Measurements from ENCODE around the gene SSH2. TPM values are rescaled to one million over a fixed set of nuclear protein-coding genes. Genes with fewer than 3 reads are reported as not detected.
"Not testable (repeated sequence)": the region's sequence is repeated elsewhere in the genome, so short reads cannot be mapped to it uniquely, and the experiment has no call there.

Gene SSH2
- total RNA-seq, 6 experiments from 2014 or later = 22.2 to 27.0 (median 23.2) TPM

GRCh38 chr17:29881256-29881655 is 48.8 kb downstream of the SSH2 start:
- H3K27me3 Mint-ChIP-seq (ENCODE audit: insufficient read depth) = no peaks in the 10 kb centered on the region
- no peaks in the 10 kb centered on the region for H3K9me3 Mint-ChIP-seq
- no peak for DNase-seq
- TF ChIP-seq CTCF (IDR thresholded peaks at IDR 0.05) = no peak
- peaks cover 38% of the 10 kb centered on the region for H3K4me1 Mint-ChIP-seq (ENCODE audit: low read depth)
- H3K27ac Mint-ChIP-seq = no peak overlapping the region
- peaks cover 16% of the 10 kb centered on the region; the same call in 1 of the 2 replicates for H3K36me3 Mint-ChIP-seq (ENCODE audit: low read depth)
- H3K4me3 Mint-ChIP-seq = no peak overlapping the region

GRCh38 chr17:29880031-29880430 is 50.0 kb downstream of the SSH2 start:
- H3K9me3 Mint-ChIP-seq = no peaks in the 10 kb centered on the region
- H3K36me3 Mint-ChIP-seq (ENCODE audit: low read depth) = peaks cover 12% of the 10 kb centered on the region; the same call in 1 of the 2 replicates
- DNase-seq = no peak
- TF ChIP-seq CTCF (IDR thresholded peaks at IDR 0.05) = no peak
- no peak overlapping the region for H3K4me3 Mint-ChIP-seq
- H3K27me3 Mint-ChIP-seq (ENCODE audit: insufficient read depth) = no peaks in the 10 kb centered on the region
- H3K4me1 Mint-ChIP-seq (ENCODE audit: low read depth) = peaks cover 34% of the 10 kb centered on the region
- no peak overlapping the region for H3K27ac Mint-ChIP-seq

- Mint-ChIP-seq H3K27me3 (ENCODE audit: insufficient read depth) (no peaks in the 10 kb centered on the region; the same call in 1 of the 2 replicates), H3K9me3 (no peaks in the 10 kb centered on the region), H3K36me3 (ENCODE audit: low read depth) (peaks cover 12% of the 10 kb centered on the region; the same call in 1 of the 2 replicates), H3K27ac (no peak overlapping the region), H3K4me3 (no peak overlapping the region), H3K4me1 (ENCODE audit: low read depth) (peaks cover 19% of the 10 kb centered on the region)
- no peak for TF ChIP-seq CTCF (IDR thresholded peaks at IDR 0.05)
- no peak for DNase-seq
Measured at GRCh38 chr17:29874931-29875596, 55.0 kb downstream of the SSH2 start.

- H3K27me3 Mint-ChIP-seq (ENCODE audit: insufficient read depth); H3K27ac Mint-ChIP-seq; DNase-seq; H3K9me3 Mint-ChIP-seq; H3K4me3 Mint-ChIP-seq: not testable (repeated sequence)
- H3K4me1 Mint-ChIP-seq (ENCODE audit: low read depth) = peaks cover 19% of the 10 kb centered on the region
- H3K36me3 Mint-ChIP-seq (ENCODE audit: low read depth) = peaks cover 12% of the 10 kb centered on the region; the same call in 1 of the 2 replicates
Measured at GRCh38 chr17:29874358-29874757, 55.7 kb downstream of the SSH2 start.

GRCh38 chr17:29873476-29873875 is 56.6 kb downstream of the SSH2 start:
- Mint-ChIP-seq H3K27me3 (ENCODE audit: insufficient read depth) (no peaks in the 10 kb centered on the region; the same call in 1 of the 2 replicates), H3K9me3 (no peaks in the 10 kb centered on the region), H3K4me1 (ENCODE audit: low read depth) (peaks cover 19% of the 10 kb centered on the region), H3K4me3 (no peak overlapping the region), H3K36me3 (ENCODE audit: low read depth) (peaks cover 12% of the 10 kb centered on the region; the same call in 1 of the 2 replicates), H3K27ac (no peak overlapping the region)
- DNase-seq = no peak
- TF ChIP-seq CTCF (IDR thresholded peaks at IDR 0.05) = no peak

- TF ChIP-seq CTCF (IDR thresholded peaks at IDR 0.05) = no peak
- Mint-ChIP-seq H3K27ac (0 out of 2 replicates have a peak overlapping the region, but pooled peaks have one; percentile 6), H3K27me3 (ENCODE audit: insufficient read depth) (no peaks in the 10 kb centered on the region; the same call in 1 of the 2 replicates), H3K36me3 (ENCODE audit: low read depth) (no peaks in the 10 kb centered on the region), H3K4me1 (ENCODE audit: low read depth) (peaks cover 19% of the 10 kb centered on the region), H3K4me3 (no peak overlapping the region), H3K9me3 (no peaks in the 10 kb centered on the region)
- no peak for DNase-seq
Measured at GRCh38 chr17:29870836-29871465, 59.1 kb downstream of the SSH2 start.
